SK-N-SH treated with all-trans-retinoic acid at 6 μM for 48 hours (cell line): ENCODE data around the gene KRT75.

Experiments
- PATZ1 ChIP-seq: fragments of 250-450 bp; sonication (Bioruptor Pico); IDR thresholded peaks from 2 replicates; pipeline ENCODE4 v1.8.0; 2020; ENCODE audit warnings: mild to moderate bottlenecking, moderate library complexity, borderline replicate concordance
- ZFP3 ChIP-seq: fragments of 250-450 bp; sonication (Bioruptor Pico); IDR thresholded peaks from 2 replicates; pipeline ENCODE4 v1.5.0; 2020; ENCODE audit warnings: mild to moderate bottlenecking, moderate library complexity
- ZNF565 ChIP-seq: fragments of 450-650 bp; formaldehyde crosslinking; conservative IDR thresholded peaks from 2 replicates; pipeline ENCODE4 v1.5.0; 2020; ENCODE audit warnings: low read depth, mild to moderate bottlenecking, moderate library complexity

GRCh38 chr12:52477651-52478050 is 43.5 kb upstream of the KRT75 start:
- TF ChIP-seq PATZ1 (no peak), ZFP3 (CRISPR knock-in tag) (no peak), ZNF565 (CRISPR knock-in tag) (no peak)
